ES-I3 (cell line): ENCODE data around the gene ERCC2.

Experiments used
- H3K36me3 ChIP-seq: 2 replicates; pipeline ENCODE4 v1.6.1; 2013; ENCODE audit warnings: mild to moderate bottlenecking, low read length, control low read depth, moderate library complexity; ENCODE audit not compliant: insufficient read depth
- H3K4me1 ChIP-seq: 2 replicates; pipeline ENCODE4 v1.6.1; 2013; ENCODE audit warnings: mild to moderate bottlenecking, control low read depth, low read length; ENCODE audit not compliant: insufficient read depth
- H3K9ac ChIP-seq: 2 replicates; pipeline ENCODE4 v1.6.1; 2013; ENCODE audit warnings: low read depth, mild to moderate bottlenecking, low read length, moderate library complexity
- H3K9me3 ChIP-seq: 2 replicates; pipeline ENCODE4 v1.6.1; 2013; ENCODE audit warnings: mild to moderate bottlenecking, low read length, moderate library complexity; ENCODE audit not compliant: control insufficient read depth, insufficient read depth

The ERCC2 gene

GRCh38 chr19:45354241-45354842 is 16.0 kb downstream of the ERCC2 start:
- Histone ChIP-seq H3K9ac (no peak overlapping the region), H3K36me3 (peaks cover 10% of the 10 kb centered on the region; the same call in 1 of the 2 replicates), H3K9me3 (no peaks in the 10 kb centered on the region), H3K4me1 (no peaks in the 10 kb centered on the region)

GRCh38 chr19:45352914-45353796 is 17.2 kb downstream of the ERCC2 start:
- Histone ChIP-seq H3K36me3 (peaks cover 8% of the 10 kb centered on the region), H3K4me1 (no peaks in the 10 kb centered on the region), H3K9ac (no peak overlapping the region), H3K9me3 (no peaks in the 10 kb centered on the region)

- Histone ChIP-seq H3K9me3 (no peaks in the 10 kb centered on the region), H3K9ac (no peak overlapping the region), H3K4me1 (no peaks in the 10 kb centered on the region), H3K36me3 (peaks cover 8% of the 10 kb centered on the region)
These were observed 17.9 kb downstream of the ERCC2 start for GRCh38 chr19:45352471-45352870.

- Histone ChIP-seq H3K36me3 (peaks cover 8% of the 10 kb centered on the region), H3K9ac (no peak overlapping the region), H3K9me3 (no peaks in the 10 kb centered on the region), H3K4me1 (no peaks in the 10 kb centered on the region)
These were observed 18.3 kb downstream of the ERCC2 start for GRCh38 chr19:45352062-45352461.

GRCh38 chr19:45351401-45351952 is 18.9 kb downstream of the ERCC2 start:
- Histone ChIP-seq H3K9ac (no peak overlapping the region), H3K4me1 (no peaks in the 10 kb centered on the region), H3K9me3 (no peaks in the 10 kb centered on the region), H3K36me3 (peaks cover 8% of the 10 kb centered on the region)

GRCh38 chr19:45350477-45351058 is 19.8 kb downstream of the ERCC2 start:
- Histone ChIP-seq H3K36me3 (peaks cover 6% of the 10 kb centered on the region), H3K4me1 (no peaks in the 10 kb centered on the region)

GRCh38 chr19:45349430-45349941 is 20.9 kb downstream of the ERCC2 start:
- H3K9ac ChIP-seq: no peak overlapping the region
- no peaks in the 10 kb centered on the region for H3K4me1 ChIP-seq
- peaks cover 6% of the 10 kb centered on the region for H3K36me3 ChIP-seq
- no peaks in the 10 kb centered on the region for H3K9me3 ChIP-seq

More at GRCh38 chr19:45350477-45351058, 19.8 kb downstream of the ERCC2 start:
- no peak overlapping the region for H3K9ac ChIP-seq
- H3K9me3 ChIP-seq: no peaks in the 10 kb centered on the region

GRCh38 chr19:45349126-45349415 is 21.3 kb downstream of the ERCC2 start:
- H3K36me3 ChIP-seq: peaks cover 6% of the 10 kb centered on the region
- no peak overlapping the region for H3K9ac ChIP-seq
- H3K4me1 ChIP-seq: no peaks in the 10 kb centered on the region
- H3K9me3 ChIP-seq: no peaks in the 10 kb centered on the region

- no peaks in the 10 kb centered on the region for H3K4me1 ChIP-seq
- peaks cover 6% of the 10 kb centered on the region for H3K36me3 ChIP-seq
- no peaks in the 10 kb centered on the region for H3K9me3 ChIP-seq
- H3K9ac ChIP-seq: no peak overlapping the region
These were observed 21.8 kb downstream of the ERCC2 start for GRCh38 chr19:45348367-45349125.

GRCh38 chr19:45347570-45348366 is 22.6 kb downstream of the ERCC2 start:
- Histone ChIP-seq H3K4me1 (no peaks in the 10 kb centered on the region), H3K9me3 (no peaks in the 10 kb centered on the region), H3K9ac (no peak overlapping the region), H3K36me3 (peaks cover 6% of the 10 kb centered on the region)

GRCh38 chr19:45346449-45346848 is 23.9 kb downstream of the ERCC2 start:
- no peaks in the 10 kb centered on the region for H3K4me1 ChIP-seq
- H3K9ac ChIP-seq: no peak overlapping the region
- no peaks in the 10 kb centered on the region; the same call in 1 of the 2 replicates for H3K36me3 ChIP-seq
- H3K9me3 ChIP-seq: no peaks in the 10 kb centered on the region

- Histone ChIP-seq H3K9ac (no peak overlapping the region), H3K9me3 (no peaks in the 10 kb centered on the region), H3K4me1 (no peaks in the 10 kb centered on the region), H3K36me3 (no peaks in the 10 kb centered on the region; the same call in 1 of the 2 replicates)
These were observed 24.9 kb downstream of the ERCC2 start for GRCh38 chr19:45345506-45345860.

- H3K9me3 ChIP-seq: no peaks in the 10 kb centered on the region
- H3K9ac ChIP-seq: no peak overlapping the region
- H3K36me3 ChIP-seq: no peaks in the 10 kb centered on the region; the same call in 1 of the 2 replicates
- no peaks in the 10 kb centered on the region; the same call in 1 of the 2 replicates for H3K4me1 ChIP-seq
These were observed 25.5 kb downstream of the ERCC2 start for GRCh38 chr19:45344621-45345505.
